GM06990 (cell line): ENCODE results near the gene DBNDD2.

Experiments
- DNase-seq: peaks from one replicate; pipeline ENCODE4 v3.0.0-alpha.2; 2011; ENCODE audit not compliant: insufficient read length; ENCODE audit errors: extremely low read depth
- H3K27me3 ChIP-seq: replicated peaks from 2 replicates; pipeline ENCODE4 v1.6.0; 2011; ENCODE audit warnings: low read length; ENCODE audit not compliant: control insufficient read depth, insufficient read depth
- H3K36me3 ChIP-seq: 2 replicates; pipeline ENCODE4 v1.5.1; 2011; ENCODE audit warnings: low read length; ENCODE audit not compliant: control insufficient read depth, insufficient read depth
- H3K4me3 ChIP-seq: replicated peaks from 2 replicates; pipeline ENCODE4 v1.5.1; 2011; ENCODE audit warnings: low read depth, mild to moderate bottlenecking, control low read depth, low read length
- CTCF ChIP-seq: IDR thresholded peaks from 2 replicates; pipeline ENCODE4 v1.5.1; 2011; ENCODE audit warnings: low read length, control low read depth, mild to moderate bottlenecking, inconsistent platforms; ENCODE audit not compliant: insufficient read depth, poor library complexity, severe bottlenecking

DBNDD2 gene

GRCh38 chr20:45459606-45460005, 51.5 kb downstream of the DBNDD2 start:
- Histone ChIP-seq H3K4me3 (no peak overlapping the region), H3K27me3 (peaks cover 5% of the 10 kb centered on the region), H3K36me3 (no peaks in the 10 kb centered on the region)
- peak; percentile 12 for TF ChIP-seq CTCF
- DNase-seq = no peak
